Adrenal gland (tissue), 12 donors: ENCODE results near the gene PPY. TPM values are rescaled to one million over a fixed set of nuclear protein-coding genes. Genes with fewer than 3 reads are reported as not detected.
"Not testable (repeated sequence)": the region's sequence is repeated elsewhere in the genome, so short reads cannot be mapped to it uniquely, and the experiment has no call there.

Source experiments
- DNase-seq, 7 donors: peaks; one replicate each; pipeline ENCODE4 v3.0.0-alpha.2; 2019 to 2020
- H3K27ac ChIP-seq, 5 donors: fragments of 200-600 bp; sonication (generic) in 4 of 5; 1 replicate in 3 of 5; 2 replicates in 2 of 5; pipeline versions ENCODE4 v1.5.1 to v1.8.0; 2016 to 2020; ENCODE audit warnings: mild to moderate bottlenecking in 1 of 5
- H3K27me3 ChIP-seq: fragments of 200-600 bp; 2 replicates; pipeline ENCODE4 v1.8.0; 2021
- H3K36me3 ChIP-seq, 2 donors: fragments of 200-600 bp; replicated peaks in 1 of 2; 1 replicate in 1 of 2; 2 replicates in 1 of 2; pipeline versions ENCODE4 v1.5.1 to v1.8.0; 2018 to 2022
- H3K4me1 ChIP-seq, 2 donors: fragments of 200-600 bp; replicated peaks in 1 of 2; 1 replicate in 1 of 2; 2 replicates in 1 of 2; pipeline versions ENCODE4 v1.5.1 to v1.8.0; 2018 to 2021
- H3K4me3 ChIP-seq, 4 donors: fragments of 200-600 bp; sonication (generic) in 3 of 4; one replicate each; pipeline ENCODE4 v1.5.1; 2016 to 2018
- H3K9me3 ChIP-seq, 3 donors: fragments of 200-600 bp; sonication (generic) in 1 of 3; replicated peaks in 1 of 3; 1 replicate in 2 of 3; 2 replicates in 1 of 3; pipeline versions ENCODE4 v1.5.1 to v1.8.0; 2016 to 2021
- POLR2A ChIP-seq, 2 donors: fragments of 450-650 bp; IDR thresholded peaks; one replicate each; pipeline ENCODE4 v1.6.1; 2017; ENCODE audit warnings: antibody characterized with exemption in 2 of 2, mild to moderate bottlenecking in 2 of 2, moderate library complexity in 1 of 2
- WGBS, 4 donors: extraction: QIAGEN DNeasy Blood & Tissue Kit in 2 of 4; methylation state at CpG; one replicate each; pipeline versions ENCODE4 v1.1.5 to v1.1.7; 2013 to 2017; 5-methylcytosine and 5-hydroxymethylcytosine counted together
- intact Hi-C, 2 donors: fragments of 100-400 bp; cut with DNase I; formaldehyde crosslinking; loops; one replicate each; pipeline versions ENCODE4 v1.14.1 to v1.15.0; 2022 to 2023
- polyA plus RNA-seq, 3 donors: library from polyadenylated mRNA; stranded (reverse); fragments of 200-250 nt in 2 of 3; fragments of 350-450 nt in 1 of 3; fragmentation: Illumina TruSeq in 1 of 3; extraction: RNeasy Lipid Tissue Mini Kit (QIAGEN cat#74804) in 1 of 3; gene quantifications; one replicate each; pipeline ENCODE4 v1.2.3, GENCODE V29; 2013 to 2014
- total RNA-seq, 9 donors: library from RNA; depleted of rRNA in 4 of 9; stranded (reverse); fragments of >200 nt in 4 of 9; fragments of 120-200 nt in 1 of 9; fragmentation: NEBNext Ultra II Directional in 1 of 9; extraction: Animal tissue kit (Norgen Biotek cat#: 25700) in 1 of 9; gene quantifications; one replicate each; pipeline versions ENCODE4 v1.1.0 to v1.2.4, GENCODE V29; 2013 to 2023
- TF ChIP-seq, protein P1 (sequence below), 6 experiments: fragments of 450-650 bp in 4 of 6; fragments of 200-600 bp in 2 of 6; sonication (generic) in 1 of 6; IDR thresholded peaks; 1 replicate in 5 of 6; 2 replicates in 1 of 6; pipeline versions ENCODE4 v1.5.1 to v1.8.0; 2016 to 2021; ENCODE audit warnings: antibody characterized with exemption in 6 of 6, mild to moderate bottlenecking in 2 of 6, moderate library complexity in 1 of 6
- donor health status: healthy with polysubstance abuse.
- donor health status: Bipolar disorder and iron deficiency.
- donor health status: DM: yes; HTN: yes; CAD: no.
- donor health status: DM: no; HTN: no; CAD: no.
- donor health status: DM: no; HTN: no; CAD: no.
- donor health status: DM: yes; HTN: yes; CAD: no.

The PPY gene
- total and polyA plus RNA-seq, 12 donors = not detected

DNA sequence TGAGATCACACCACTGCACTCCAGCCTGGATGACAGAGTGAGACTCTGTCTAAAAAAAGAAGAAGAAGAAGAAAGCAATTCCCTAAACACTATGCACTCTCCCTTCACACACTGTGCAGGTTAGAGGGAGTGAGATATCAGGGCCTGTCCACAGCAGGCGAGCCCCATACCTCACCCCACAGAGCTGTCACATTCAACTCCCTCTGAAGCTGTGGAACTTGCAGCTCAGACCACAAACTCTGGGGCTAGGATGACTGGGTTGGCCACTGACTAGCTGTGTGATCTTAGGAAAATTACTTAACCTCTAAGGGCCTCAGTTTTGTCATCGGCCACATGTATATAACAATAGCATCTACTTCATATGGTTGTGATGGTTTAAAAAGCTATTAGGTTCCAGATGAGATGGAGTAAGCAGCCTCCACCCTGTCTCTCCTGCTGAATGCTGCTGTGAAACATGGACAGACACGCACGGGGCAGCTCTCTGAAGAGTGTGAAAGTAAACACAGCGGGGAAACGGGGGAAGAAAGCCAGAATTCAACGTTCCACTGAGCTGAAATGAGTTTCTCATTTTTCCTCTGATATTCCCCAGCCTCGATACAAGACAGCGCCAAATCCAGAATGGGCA is 25.1 kb upstream of the PPY start:
- WGBS, 4 donors = 59 to 70% (median 67%) methylated on average over 9 of the region's 9 CpGs
- no peak for DNase-seq
- intact Hi-C loops = no loop called here

DNA sequence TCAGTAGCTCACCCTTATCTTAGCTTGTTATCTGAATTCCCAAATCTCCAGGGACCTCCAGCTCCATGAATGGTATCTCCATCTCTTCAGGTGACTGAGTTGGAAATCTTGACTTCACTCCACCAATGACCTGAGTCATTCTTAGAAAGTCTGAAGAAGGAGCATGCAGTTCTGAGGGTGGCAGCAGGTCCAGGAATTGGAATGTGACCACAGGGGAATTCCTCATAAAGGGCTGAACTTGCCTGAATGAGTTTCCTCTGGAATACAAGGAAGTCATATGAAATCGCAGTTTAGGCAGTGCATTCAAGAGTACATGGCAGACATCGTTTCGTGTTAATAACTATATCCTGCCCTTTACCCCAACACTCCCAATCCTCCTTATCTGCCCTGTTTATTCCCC is 24.0 kb upstream of the PPY start:
- Histone ChIP-seq H3K4me1 (no peaks in the 10 kb centered on the region), H3K4me3 (no peak overlapping the region), H3K27me3 (no peaks in the 10 kb centered on the region), H3K9me3 (no peaks in the 10 kb centered on the region), H3K27ac (no peak overlapping the region), H3K36me3 (no peaks in the 10 kb centered on the region)
- DNase-seq = no peak
- TF ChIP-seq, protein P1, sequence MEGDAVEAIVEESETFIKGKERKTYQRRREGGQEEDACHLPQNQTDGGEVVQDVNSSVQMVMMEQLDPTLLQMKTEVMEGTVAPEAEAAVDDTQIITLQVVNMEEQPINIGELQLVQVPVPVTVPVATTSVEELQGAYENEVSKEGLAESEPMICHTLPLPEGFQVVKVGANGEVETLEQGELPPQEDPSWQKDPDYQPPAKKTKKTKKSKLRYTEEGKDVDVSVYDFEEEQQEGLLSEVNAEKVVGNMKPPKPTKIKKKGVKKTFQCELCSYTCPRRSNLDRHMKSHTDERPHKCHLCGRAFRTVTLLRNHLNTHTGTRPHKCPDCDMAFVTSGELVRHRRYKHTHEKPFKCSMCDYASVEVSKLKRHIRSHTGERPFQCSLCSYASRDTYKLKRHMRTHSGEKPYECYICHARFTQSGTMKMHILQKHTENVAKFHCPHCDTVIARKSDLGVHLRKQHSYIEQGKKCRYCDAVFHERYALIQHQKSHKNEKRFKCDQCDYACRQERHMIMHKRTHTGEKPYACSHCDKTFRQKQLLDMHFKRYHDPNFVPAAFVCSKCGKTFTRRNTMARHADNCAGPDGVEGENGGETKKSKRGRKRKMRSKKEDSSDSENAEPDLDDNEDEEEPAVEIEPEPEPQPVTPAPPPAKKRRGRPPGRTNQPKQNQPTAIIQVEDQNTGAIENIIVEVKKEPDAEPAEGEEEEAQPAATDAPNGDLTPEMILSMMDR (IDR thresholded peaks at IDR 0.05) = no peak
- TF ChIP-seq POLR2A (IDR thresholded peaks at IDR 0.05) = no peak
- WGBS, 4 donors = 78 to 91% (median 83%) methylated on average over 3 of the region's 3 CpGs
- intact Hi-C loops = no loop called here

More for the DNA sequence above, 25.1 kb upstream of the PPY start:
- Histone ChIP-seq H3K9me3 (no peaks in the 10 kb centered on the region), H3K36me3 (no peaks in the 10 kb centered on the region), H3K4me3 (no peak overlapping the region), H3K4me1 (no peaks in the 10 kb centered on the region), H3K27me3 (no peaks in the 10 kb centered on the region), H3K27ac (no peak overlapping the region)
- no peak for TF ChIP-seq POLR2A (IDR thresholded peaks at IDR 0.05)
- TF ChIP-seq, protein P1 (IDR thresholded peaks at IDR 0.05) = no peak

DNA sequence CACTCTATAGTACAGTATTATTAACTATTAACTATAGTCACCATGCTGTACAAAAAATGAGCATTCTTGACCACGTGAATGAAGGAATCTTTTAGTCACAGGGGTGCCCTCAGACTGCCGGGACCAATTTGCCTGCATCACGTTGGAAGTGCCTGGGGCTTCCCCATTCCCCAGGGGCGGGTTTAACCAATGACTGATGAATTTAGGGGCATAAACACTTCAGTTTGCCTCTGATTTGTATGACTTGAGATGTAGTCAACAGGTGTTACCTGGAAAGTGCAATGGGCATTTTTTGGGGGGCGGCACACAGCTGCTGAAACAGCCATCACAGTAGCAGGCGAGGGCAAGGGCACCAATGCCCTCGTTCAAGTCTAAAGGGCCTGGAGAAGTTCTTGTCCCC is 20.2 kb upstream of the PPY start:
- TF ChIP-seq, protein P1 (IDR thresholded peaks at IDR 0.05) = no peak
- no peak for TF ChIP-seq POLR2A (IDR thresholded peaks at IDR 0.05)
- H3K9me3 ChIP-seq = no peaks in the 10 kb centered on the region
- H3K27me3 ChIP-seq = no peaks in the 10 kb centered on the region
- no peak overlapping the region for H3K27ac ChIP-seq
- no peaks in the 10 kb centered on the region for H3K36me3 ChIP-seq
- WGBS, 4 donors = 59 to 69% (median 63%) methylated on average over 5 to 7 of the region's 7 CpGs
- DNase-seq = no peak
- intact Hi-C loops = no loop called here
- no peak overlapping the region for H3K4me3 ChIP-seq
- no peaks in the 10 kb centered on the region for H3K4me1 ChIP-seq

DNA sequence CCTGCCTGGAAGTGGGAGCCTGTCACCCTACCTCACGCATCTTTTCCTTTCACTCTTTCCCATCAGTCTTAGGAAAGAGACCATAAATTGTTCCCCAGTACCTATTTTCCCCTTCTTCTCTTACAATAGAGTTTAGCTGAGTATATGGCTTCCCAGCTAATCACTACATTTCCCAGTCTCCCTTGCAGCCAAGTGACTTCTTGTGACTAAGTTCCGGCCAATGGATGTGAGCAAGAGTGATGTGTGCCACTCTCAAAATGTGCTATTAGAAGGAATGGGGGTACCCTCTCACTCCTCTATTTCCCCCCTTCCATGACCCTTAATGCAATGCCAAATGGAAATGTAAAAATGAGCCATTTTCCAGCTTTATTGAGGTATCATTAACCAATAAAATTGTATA is 19.7 kb upstream of the PPY start:
- TF ChIP-seq, protein P1 (IDR thresholded peaks at IDR 0.05) = no peak
- no peak for TF ChIP-seq POLR2A (IDR thresholded peaks at IDR 0.05)
- Histone ChIP-seq H3K27ac (no peak overlapping the region), H3K4me3 (no peak overlapping the region), H3K9me3 (no peaks in the 10 kb centered on the region), H3K27me3 (no peaks in the 10 kb centered on the region), H3K4me1 (no peaks in the 10 kb centered on the region), H3K36me3 (no peaks in the 10 kb centered on the region)
- intact Hi-C loops = no loop called here
- WGBS, 4 donors = 68 to 72% (median 69%) methylated on average over 2 of the region's 2 CpGs
- DNase-seq = no peak

DNA sequence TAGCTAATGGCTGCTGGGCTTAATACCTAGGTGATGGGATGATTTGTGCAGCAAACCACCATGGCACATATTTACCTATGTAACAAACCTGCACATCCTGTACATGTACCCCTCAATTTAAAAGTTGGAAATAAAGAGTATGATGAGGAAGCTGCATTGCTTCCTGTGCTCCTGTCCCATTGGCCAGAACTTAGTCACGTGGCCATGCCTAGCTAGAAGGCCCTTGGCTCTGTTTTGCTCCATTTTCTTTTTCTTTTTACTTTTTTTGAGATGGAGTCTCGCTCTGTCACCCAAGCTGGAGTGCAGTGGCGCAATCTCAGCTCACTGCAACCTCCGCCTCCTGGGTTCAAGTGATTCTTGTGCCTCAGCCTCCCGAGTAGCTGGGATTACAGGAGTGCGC is 19.0 kb upstream of the PPY start:
- H3K4me1 ChIP-seq, H3K27me3 ChIP-seq, H3K27ac ChIP-seq, DNase-seq, H3K4me3 ChIP-seq, intact Hi-C loops, H3K9me3 ChIP-seq, H3K36me3 ChIP-seq: not testable (repeated sequence)
- 74 to 93% (median 92%) methylated on average over 5 to 6 of the region's 6 CpGs for WGBS, 4 donors
